HG03045 (cell line): Measurements from ENCODE around the gene TPRG1L.

Experiments
- ATAC-seq: cut with Tn5 transposase; IDR thresholded peaks from one replicate; pipeline ENCODE4 v1.9.1; 2021; ENCODE audit warnings: mild to moderate bottlenecking, moderate library complexity; ENCODE audit not compliant: unreplicated experiment

Gene TPRG1L

GRCh38 chr1:3626025-3626424, 1.2 kb downstream of the TPRG1L start:
- ATAC-seq = no peak

DNA sequence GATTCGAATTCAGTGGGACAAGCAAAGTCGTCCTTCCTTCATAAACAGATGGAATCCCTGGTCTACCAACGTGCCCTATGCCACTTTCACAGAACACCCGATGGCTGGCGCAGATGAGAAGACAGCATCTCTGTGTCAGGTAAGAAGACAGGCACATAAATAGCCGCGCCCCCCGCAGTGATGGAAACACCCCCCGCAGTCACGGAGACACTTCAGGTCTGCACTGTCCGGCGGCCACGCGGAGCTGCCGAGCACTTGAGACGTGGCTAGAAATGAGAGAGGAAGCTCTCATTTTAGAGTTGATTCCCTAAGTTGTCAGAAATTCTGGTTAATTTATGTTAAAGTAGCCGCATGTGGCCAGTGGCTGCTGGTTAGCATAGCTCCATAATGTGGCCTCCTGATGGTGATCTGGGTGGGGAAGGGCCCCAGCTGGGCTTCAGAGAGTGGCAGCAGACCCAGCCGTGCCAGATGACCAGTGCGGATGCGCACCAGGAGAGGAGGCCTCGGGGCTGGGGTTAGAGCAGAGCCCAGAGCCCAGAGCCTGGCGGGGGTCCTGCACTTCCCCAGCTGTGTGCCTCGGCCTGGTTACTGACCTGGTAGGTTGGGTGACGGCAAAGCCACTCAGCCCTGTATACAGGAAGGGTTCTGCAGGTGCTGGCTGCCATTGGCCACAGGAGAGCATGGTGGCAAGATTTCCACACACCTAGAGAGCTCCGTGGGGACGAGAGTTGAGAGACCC, 2.9 kb downstream of the TPRG1L start:
- no peak for ATAC-seq

- ATAC-seq = no peak
Observed at GRCh38 chr1:3628445-3628844, 3.6 kb downstream of the TPRG1L start.

DNA sequence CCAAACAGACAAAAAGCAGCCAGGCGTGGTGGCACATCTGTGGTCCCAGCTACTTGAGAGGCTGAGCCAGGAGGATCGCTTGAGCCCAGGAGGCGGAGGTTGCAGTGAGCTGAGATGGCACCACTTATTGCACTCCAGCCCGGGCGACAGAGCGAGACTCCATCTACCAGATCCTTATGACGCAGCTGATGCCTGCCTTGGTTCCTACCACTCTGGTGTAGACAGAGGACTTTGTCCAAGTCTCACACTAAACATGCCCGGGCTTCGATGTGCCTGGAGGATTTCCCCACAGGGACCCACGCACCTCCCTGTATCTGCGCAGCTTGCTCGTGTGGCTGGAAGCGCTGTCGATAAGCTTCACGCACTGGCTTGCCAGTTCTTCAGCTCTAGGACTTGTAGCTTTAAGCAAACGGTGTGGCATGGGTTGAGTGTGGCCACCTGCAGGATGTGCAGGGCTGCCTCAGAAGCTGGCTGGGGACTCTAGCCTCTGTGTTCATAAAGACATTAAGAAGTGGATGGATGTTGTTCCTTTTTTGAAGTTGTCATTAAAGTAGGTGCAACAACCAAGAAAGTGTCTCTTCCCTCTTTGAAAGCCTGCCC, 4.8 kb downstream of the TPRG1L start:
- ATAC-seq = no peak

DNA sequence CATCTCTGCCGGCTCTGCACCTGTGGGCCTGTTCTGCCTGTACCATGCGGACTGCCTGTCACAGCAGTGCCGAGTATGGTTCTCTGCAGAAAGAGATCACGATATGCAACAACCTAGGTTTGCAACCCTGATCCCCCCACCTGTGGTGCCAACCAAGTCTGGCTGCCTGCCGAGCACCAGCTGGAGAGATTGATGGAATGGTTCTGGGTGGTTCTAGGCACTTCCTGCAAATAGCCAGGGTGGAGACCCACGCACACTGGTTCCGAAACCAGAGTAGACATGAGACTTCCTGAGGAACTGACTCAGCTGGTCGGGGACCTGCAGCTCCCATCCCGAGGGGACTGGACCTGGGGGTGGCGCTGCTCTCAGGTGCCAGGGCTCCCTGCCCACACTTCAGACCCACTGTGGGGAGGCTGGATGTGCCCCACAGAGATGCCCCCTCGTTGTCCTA, 5.4 kb downstream of the TPRG1L start:
- ATAC-seq = no peak

DNA sequence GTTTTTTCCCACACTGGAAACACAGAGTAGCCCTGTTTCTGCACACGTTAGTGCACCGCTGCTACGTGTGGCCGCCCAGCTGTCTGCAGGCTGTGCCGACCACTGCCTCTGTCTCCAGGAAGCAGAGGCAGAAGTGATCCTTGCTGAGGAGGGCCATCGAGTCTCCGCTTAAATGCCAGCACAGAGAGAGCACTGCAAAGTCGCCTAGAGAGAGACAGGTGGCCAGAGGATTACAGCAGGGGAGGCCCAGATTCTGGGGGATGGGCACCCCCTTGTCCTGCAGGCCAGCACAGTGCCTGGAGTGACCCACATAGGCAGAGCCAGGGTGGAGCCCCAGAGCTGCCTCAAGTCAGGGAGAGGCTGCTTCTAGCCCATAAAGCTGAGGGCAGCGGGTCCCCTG, 6.1 kb downstream of the TPRG1L start:
- ATAC-seq = no peak

DNA sequence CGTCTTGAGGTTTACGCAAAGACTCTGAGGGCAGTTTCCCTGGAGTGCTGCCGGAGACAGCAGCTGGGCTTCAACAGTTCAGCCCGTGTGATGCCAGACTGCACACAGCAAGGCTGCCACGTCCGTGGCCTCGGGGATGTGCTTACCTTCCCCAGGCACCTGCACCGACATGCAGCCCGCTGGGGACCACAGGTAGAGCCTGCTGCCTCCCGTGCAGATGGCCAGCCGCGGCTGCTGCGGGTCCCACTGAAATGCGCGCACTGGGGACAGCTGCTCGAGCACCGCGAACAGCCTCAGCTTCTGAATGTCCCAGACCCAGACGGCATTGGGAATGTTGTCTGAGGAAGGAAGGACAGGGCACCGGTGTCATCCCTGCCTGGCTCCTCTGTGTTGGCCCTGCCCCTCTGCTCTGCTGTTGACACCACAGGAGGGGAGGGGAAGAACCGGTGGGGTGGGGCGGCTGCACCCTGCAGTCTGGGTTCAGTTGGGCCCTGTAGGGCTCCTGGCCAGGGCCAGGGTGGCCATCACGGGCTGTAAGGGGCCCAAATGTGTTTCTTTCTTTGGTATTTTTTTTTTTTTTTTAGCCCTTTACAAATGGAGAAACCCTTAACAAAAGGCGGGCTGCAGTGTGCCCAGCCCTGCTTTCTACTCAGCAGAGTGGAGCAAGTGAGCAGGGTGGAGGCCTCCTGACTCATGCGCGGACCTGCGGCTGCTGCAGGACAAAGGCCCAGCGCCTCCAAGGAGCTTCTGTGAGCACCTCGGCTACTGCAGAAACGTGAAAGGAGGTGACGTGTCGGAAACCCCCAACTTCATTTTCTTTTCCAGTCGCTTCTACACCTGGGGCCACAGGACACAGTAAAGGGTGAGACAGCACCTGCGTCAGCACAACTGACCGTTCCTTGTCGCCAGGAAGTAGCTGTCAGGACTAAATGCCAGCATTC, 6.8 kb downstream of the TPRG1L start:
- ATAC-seq = no peak

GRCh38 chr1:3632298-3632697, 7.5 kb downstream of the TPRG1L start:
- no peak for ATAC-seq

DNA sequence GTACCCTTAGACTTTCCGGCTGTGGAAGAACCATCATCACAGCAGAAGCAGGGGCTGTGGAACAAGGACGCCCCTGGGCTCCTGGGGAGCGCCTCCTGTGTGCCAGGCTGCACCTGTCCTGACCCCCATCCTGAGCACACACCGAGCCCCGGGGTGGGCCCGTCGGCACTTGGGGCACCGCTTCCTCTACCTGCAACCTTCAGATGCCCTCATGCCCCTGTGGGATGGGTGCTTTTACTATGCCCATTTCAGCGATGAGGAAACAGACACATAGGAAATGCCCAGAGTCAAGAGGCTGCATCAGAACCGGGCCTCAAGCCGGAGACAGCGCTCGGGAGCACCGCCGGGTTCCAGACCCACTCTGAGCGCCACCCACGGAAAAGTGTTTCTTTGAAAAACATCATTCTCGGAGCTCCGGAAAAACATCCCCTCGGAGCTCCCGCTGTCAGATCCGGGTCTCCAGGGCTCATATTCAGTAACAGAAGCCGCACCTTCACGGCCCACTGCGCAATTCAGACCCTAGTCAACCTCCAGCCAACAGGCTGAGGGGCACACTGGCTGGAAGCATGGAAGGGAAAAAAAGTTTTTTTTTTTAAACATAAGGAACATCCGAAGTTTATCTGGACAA, 8.0 kb downstream of the TPRG1L start:
- ATAC-seq = no peak

DNA sequence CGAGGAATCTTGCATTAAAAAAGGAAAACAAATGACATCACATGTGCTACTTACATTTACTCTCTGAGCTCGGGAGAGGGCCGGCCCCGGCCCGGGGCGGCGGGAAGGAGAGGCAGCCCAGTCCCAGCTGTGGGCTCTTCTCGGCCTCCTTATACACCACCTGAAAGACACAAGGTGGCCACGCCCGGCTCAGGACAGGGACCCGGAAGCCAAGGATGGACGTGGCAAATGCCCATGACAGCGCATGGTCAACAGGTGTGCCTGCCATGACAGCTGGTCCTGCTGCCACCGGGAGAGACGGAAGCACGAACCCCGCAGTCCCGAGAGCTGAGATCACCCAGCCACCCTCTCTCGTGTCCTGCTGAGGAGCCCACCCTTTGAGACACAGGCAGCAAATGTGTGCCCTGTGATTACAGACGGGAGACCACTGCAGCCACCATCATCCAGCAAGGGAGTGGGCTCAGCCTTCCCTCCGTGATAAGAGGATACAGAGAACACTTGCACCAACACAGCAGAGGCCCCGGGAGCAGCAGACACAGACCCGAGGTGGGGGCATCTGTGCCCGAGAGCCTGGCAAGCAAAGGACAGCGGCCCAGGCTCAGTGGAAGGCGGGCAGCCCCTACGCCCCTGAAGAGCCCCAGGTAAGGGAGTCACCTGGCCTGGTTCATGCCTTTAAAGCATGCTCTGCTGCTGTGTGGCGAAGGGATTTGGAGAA, 8.7 kb downstream of the TPRG1L start:
- ATAC-seq = no peak

GRCh38 chr1:3634059-3634800, 9.4 kb downstream of the TPRG1L start:
- ATAC-seq = no peak

GRCh38 chr1:3636080-3636479, 11.3 kb downstream of the TPRG1L start:
- ATAC-seq = no peak

DNA sequence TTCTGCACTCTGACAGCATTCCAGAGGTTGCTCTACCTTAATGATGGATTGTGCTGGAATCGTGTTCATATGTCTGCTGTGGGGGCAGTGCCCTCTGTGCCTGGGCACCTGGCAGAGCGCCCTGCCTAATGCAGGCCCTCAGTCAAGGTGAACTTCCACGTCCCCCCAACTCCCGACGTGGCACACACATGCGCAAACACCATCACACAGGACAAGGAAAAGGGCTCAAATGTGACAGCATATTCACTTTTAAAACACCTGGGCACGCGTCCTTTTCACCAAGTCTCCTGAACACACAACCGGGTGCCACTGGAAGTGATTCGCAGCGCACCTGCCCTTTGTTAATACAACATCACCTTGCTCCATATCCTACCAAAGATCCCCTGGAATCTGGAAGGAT, 11.7 kb downstream of the TPRG1L start:
- no peak for ATAC-seq

DNA sequence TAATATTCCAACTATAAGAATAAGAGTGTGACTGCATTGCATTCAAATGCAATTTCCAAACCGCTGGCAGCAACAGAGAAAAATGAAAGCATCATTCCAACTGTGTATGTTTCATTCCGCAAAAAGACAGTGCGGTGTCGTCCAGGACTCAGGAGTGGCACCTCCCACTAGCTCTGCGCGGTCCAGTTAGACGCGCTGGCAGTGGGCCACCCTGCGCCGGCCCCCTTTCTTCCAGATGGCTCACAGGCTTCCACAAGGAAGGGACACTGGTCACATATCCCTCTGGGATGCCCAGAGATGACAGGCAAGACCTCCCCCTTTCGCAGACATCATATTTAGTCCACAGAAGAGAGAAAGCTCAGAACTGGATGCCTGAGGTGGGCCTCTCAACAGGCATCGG, 13.2 kb downstream of the TPRG1L start:
- no peak for ATAC-seq

DNA sequence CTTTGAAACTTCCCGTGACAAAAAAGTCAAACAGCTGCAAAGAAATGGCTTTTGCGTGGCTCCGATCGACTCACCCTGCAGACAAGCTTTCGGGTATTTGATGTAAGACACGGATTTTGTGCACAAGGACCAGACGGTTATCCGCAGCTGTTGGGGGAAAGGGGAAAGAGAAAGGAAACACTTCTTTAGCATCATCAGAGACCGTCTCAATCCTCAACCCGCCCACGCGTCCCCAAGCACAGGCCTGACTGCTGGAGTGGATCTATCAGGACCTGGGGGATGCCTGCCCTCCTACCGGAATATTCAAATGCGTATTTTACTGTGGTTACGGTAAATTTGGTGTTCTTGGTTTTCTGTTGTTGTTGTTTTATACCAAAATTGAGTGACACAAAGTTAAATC, 13.9 kb downstream of the TPRG1L start:
- no peak for ATAC-seq

DNA sequence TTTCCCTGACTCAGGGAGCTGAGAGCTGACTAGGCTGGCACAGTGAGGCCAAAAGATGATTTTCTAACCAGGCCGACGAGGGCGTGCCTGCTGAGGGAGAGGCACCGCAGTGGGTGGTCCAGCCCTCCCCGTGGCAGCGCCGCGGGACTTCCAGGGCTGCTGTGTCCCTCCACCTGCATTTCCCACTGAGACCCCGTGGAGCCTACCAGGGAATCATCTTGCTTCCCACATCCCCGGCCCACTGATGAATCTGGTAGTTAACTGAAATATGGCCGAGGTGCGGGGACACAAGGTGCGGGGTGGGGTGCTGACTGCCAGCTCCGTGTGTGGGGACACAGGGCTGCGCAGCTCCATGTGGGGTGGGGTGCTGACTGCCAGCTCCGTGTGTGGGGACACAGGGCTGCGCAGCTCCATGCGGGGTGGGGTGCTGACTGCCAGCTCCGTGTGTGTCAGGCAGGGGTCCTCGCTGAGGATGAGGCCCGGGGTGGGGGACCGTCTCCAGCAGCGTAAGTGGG, 14.6 kb downstream of the TPRG1L start:
- no peak for ATAC-seq

DNA sequence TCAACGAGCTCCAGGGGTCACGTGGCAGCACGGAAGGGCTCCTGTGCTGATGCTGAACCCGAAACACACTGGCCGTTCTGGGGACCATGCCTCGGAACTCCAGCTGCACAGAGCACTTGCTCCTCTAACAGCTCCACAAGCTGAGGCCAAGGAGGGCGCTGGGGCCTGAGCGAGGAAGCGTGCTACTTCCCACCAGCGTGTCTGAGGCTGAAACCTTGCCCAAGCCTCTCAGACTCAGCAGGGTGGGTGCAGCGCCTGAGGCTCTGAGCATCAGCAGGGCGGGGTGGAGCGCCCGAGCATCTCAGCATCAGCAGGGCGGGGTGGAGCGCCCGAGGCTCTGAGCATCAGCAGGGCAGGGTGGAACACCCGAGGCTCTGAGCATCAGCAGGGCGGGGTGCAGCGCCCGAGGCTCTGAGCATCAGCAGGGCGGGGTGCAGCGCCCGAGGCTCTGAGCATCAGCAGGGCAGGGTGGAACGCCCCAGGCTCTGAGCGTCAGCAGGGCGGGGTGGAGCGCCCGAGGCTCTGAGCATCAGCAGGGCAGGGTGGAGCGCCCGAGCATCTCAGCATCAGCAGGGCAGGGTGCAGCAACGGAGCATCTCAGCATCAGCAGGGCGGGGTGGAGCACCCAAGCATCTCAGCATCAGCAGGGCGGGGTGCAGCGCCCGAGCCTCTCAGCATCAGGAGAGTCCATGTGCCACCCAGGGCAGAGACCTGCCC, 15.5 kb downstream of the TPRG1L start:
- no peak for ATAC-seq

DNA sequence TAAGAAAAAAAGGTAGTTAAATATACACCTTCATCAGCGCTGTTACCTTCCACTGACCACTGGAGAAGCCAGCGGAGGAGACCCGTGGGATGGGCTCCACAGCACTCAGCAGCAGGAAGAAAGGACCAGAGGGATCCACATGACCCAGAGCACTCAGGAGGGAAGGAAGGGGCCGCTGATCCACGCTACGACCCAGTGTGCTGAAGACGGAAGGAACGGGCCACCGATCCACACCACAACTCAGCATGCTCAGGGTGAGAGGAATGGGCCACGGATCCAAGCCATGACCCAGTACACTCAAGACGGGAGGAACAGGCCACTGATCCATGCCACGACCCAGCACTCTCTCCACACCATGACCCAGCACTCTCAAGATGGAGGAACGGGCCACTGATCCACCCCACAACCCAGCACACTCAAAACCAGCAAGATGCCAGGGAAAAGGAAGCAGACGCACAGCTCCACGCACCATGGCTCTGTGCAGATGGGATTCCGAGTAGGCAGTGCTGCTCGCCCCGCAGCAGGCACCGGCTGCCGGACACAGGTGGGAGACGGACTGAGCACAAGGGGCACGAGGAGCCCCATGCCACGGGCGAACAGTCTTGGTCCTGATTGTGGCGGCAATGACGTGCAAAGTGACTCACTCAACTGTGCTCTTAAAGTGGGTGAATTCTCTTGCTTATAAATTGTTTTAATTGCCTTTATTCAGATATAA, 16.4 kb downstream of the TPRG1L start:
- ATAC-seq = no peak
